HFFc6 (cell line): Measurements from ENCODE around the gene FBXO47. TPM values are rescaled to one million over a fixed set of nuclear protein-coding genes. Genes with fewer than 3 reads are reported as not detected.

Source experiments
- DNase-seq: peaks from one replicate; pipeline ENCODE4 v3.0.0-alpha.2; 2018
- H3K27ac Mint-ChIP-seq: 2 replicates; pipeline ENCODE4 v1.8.0; 2020; ENCODE audit warnings: mild to moderate bottlenecking, mixed read lengths
- H3K27me3 Mint-ChIP-seq: 2 replicates; pipeline ENCODE4 v1.8.0; 2021; ENCODE audit warnings: mild to moderate bottlenecking, moderate library complexity, mixed read lengths; ENCODE audit not compliant: insufficient read depth
- H3K36me3 Mint-ChIP-seq: 2 replicates; pipeline ENCODE4 v1.8.0; 2021; ENCODE audit warnings: low read depth, mixed read lengths
- H3K4me1 Mint-ChIP-seq: 2 replicates; pipeline ENCODE4 v1.8.0; 2020; ENCODE audit warnings: low read depth, mixed read lengths
- H3K4me3 Mint-ChIP-seq: 2 replicates; pipeline ENCODE4 v1.8.0; 2020; ENCODE audit warnings: mild to moderate bottlenecking, moderate library complexity, mixed read lengths
- H3K9me3 Mint-ChIP-seq: 2 replicates; pipeline ENCODE4 v1.8.0; 2020; ENCODE audit warnings: mild to moderate bottlenecking, mixed read lengths
- CTCF ChIP-seq: fragments of 200-600 bp; sonication (generic); IDR thresholded peaks from 2 replicates; pipeline ENCODE4 v1.5.0; 2021; ENCODE audit warnings: antibody characterized with exemption, mild to moderate bottlenecking
- total RNA-seq, 6 experiments: library from RNA; stranded (reverse); fragmentation: NEBNext Ultra II Directional; extraction: Animal tissue kit (Norgen Biotek cat#: 25700); gene quantifications; 2 replicates in 1 of 6; 3 replicates in 5 of 6; pipeline ENCODE4 v1.2.3, GENCODE V29; 2021

FBXO47 gene
- total RNA-seq, 6 experiments from 2014 or later: not detected

GRCh38 chr17:38897176-38897575 is 70.0 kb downstream of the FBXO47 start:
- no peak overlapping the region for H3K4me3 Mint-ChIP-seq
- no peaks in the 10 kb centered on the region for H3K9me3 Mint-ChIP-seq
- peaks cover 38% of the 10 kb centered on the region for H3K4me1 Mint-ChIP-seq
- peaks cover 14% of the 10 kb centered on the region for H3K27me3 Mint-ChIP-seq
- H3K27ac Mint-ChIP-seq: peak overlapping the region; percentile 57
- peaks cover 21% of the 10 kb centered on the region; the same call in 1 of the 2 replicates for H3K36me3 Mint-ChIP-seq
- no peak for TF ChIP-seq CTCF
- no peak for DNase-seq

- DNase-seq: no peak
- Mint-ChIP-seq H3K4me1 (peaks cover 38% of the 10 kb centered on the region), H3K36me3 (peaks cover 21% of the 10 kb centered on the region; the same call in 1 of the 2 replicates), H3K9me3 (no peaks in the 10 kb centered on the region), H3K27me3 (peaks cover 14% of the 10 kb centered on the region), H3K4me3 (no peak overlapping the region; the same call in 1 of the 2 replicates), H3K27ac (peak overlapping the region; percentile 38; the same call in 1 of the 2 replicates)
- no peak for TF ChIP-seq CTCF
Observed at GRCh38 chr17:38896346-38896954, 70.8 kb downstream of the FBXO47 start.

GRCh38 chr17:38894276-38894675 is 72.9 kb downstream of the FBXO47 start:
- Mint-ChIP-seq H3K4me1 (peaks cover 22% of the 10 kb centered on the region), H3K27me3 (peaks cover 13% of the 10 kb centered on the region), H3K36me3 (peaks cover 18% of the 10 kb centered on the region; the same call in 1 of the 2 replicates), H3K27ac (peak overlapping the region; percentile 14), H3K9me3 (no peaks in the 10 kb centered on the region), H3K4me3 (no peak overlapping the region)
- no peak for TF ChIP-seq CTCF
- no peak for DNase-seq

GRCh38 chr17:38893607-38894006 is 73.6 kb downstream of the FBXO47 start:
- Mint-ChIP-seq H3K4me1 (peaks cover 20% of the 10 kb centered on the region), H3K4me3 (no peak overlapping the region), H3K27ac (peak overlapping the region; percentile 33; the same call in 1 of the 2 replicates), H3K9me3 (no peaks in the 10 kb centered on the region), H3K36me3 (peaks cover 21% of the 10 kb centered on the region; the same call in 1 of the 2 replicates), H3K27me3 (peaks cover 9% of the 10 kb centered on the region)
- TF ChIP-seq CTCF: no peak
- DNase-seq: no peak

- no peak for DNase-seq
- Mint-ChIP-seq H3K27ac (no peak overlapping the region), H3K36me3 (peaks cover 19% of the 10 kb centered on the region; the same call in 1 of the 2 replicates), H3K4me3 (no peak overlapping the region), H3K4me1 (peaks cover 18% of the 10 kb centered on the region), H3K9me3 (no peaks in the 10 kb centered on the region), H3K27me3 (peaks cover 4% of the 10 kb centered on the region)
- TF ChIP-seq CTCF: no peak
Observed at GRCh38 chr17:38893113-38893512, 74.1 kb downstream of the FBXO47 start.
